Cardiac muscle cell (in vitro differentiated cells and primary cell): ENCODE data around the gene SYCE1. TPM values are rescaled to one million over a fixed set of nuclear protein-coding genes. Genes with fewer than 3 reads are reported as not detected.

Experiments
- DNase-seq, 2 donors: peaks; one replicate each; pipeline versions ENCODE4 v3.0.0 to v3.0.0-alpha.2; 2010 to 2017; ENCODE audit warnings: low read depth in 1 of 2, low spot score in 1 of 2
- H3K27ac ChIP-seq: fragments of 200-600 bp; sonication (generic); 2 replicates; pipeline ENCODE4 v1.5.1; 2016
- H3K27me3 ChIP-seq: fragments of 200-600 bp; sonication (generic); 2 replicates; pipeline ENCODE4 v1.6.0; 2016; ENCODE audit warnings: control low read depth
- H3K36me3 ChIP-seq: fragments of 200-600 bp; sonication (generic); 2 replicates; pipeline ENCODE4 v1.5.1; 2016; ENCODE audit warnings: control low read depth
- H3K4me1 ChIP-seq: fragments of 200-600 bp; sonication (generic); 2 replicates; pipeline ENCODE4 v1.8.1; 2017; ENCODE audit warnings: low read depth, mild to moderate bottlenecking, mixed run types
- H3K4me3 ChIP-seq: fragments of 200-600 bp; sonication (generic); 2 replicates; pipeline ENCODE4 v1.5.1; 2016; ENCODE audit warnings: mild to moderate bottlenecking
- H3K9me3 ChIP-seq: fragments of 200-600 bp; sonication (generic); 2 replicates; pipeline ENCODE4 v1.5.1; 2017; ENCODE audit warnings: low read depth, mild to moderate bottlenecking, control low read depth
- polyA plus RNA-seq: library from polyadenylated mRNA; unstranded; fragments of >200 nt; fragmentation: Nextera tagmentation; extraction: Ambion mirVana; gene quantifications from 2 replicates; pipeline ENCODE4 v1.2.1, GENCODE V29; 2016
- total RNA-seq: library from RNA; depleted of rRNA; stranded (reverse); fragments of >200 nt; gene quantifications from 2 replicates; pipeline ENCODE4 v1.2.3, GENCODE V29; 2016
- TF ChIP-seq, protein P1 (sequence below): IDR thresholded peaks from 2 replicates; pipeline ENCODE4 v1.5.1; 2012; ENCODE audit warnings: low read depth, mild to moderate bottlenecking, low read length

SYCE1 gene
- total and polyA plus RNA-seq, 2 experiments from 2014 or later = 0.18 TPM; not detected in 1

DNA sequence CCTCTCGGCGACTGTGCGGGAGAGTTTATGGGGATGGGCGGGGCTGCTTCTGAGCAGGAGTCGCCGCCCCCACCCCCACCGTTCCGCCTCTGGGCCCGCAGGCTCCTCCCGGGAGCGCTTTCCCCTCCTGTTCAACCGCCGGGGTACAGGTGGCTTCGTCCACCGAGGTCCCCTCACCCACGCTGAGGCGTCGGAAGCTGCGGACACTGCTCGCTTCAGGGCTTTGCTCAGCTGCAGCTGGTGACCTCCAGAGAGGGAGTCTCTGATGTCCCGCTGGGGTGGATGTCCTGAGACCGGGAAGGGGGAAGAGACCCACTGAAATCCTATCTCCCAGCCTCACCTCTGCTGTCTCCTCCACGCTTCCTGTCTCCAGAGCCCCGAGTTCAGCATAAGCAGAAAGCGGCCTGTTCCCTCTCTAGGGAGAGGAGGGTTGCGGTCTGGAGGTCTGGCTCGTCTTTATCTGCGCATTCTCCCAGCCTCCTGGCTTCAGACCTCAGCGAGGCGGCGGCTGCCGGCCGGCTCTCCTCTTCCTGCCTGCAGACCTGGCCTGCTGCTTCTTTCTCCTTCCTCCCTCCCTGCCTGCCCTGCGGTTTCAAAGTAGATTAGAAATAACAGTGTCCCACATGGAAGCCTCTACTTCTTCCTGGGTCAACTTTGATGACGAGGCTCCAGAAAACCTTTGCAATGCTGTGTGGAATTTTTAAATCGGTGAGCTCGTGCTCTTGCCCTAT lies 36.4 kb downstream of the SYCE1 start:
- peak in 1 of 2 donors; percentile 79 for DNase-seq
- H3K36me3 ChIP-seq = no peaks in the 10 kb centered on the region
- TF ChIP-seq, protein P1, sequence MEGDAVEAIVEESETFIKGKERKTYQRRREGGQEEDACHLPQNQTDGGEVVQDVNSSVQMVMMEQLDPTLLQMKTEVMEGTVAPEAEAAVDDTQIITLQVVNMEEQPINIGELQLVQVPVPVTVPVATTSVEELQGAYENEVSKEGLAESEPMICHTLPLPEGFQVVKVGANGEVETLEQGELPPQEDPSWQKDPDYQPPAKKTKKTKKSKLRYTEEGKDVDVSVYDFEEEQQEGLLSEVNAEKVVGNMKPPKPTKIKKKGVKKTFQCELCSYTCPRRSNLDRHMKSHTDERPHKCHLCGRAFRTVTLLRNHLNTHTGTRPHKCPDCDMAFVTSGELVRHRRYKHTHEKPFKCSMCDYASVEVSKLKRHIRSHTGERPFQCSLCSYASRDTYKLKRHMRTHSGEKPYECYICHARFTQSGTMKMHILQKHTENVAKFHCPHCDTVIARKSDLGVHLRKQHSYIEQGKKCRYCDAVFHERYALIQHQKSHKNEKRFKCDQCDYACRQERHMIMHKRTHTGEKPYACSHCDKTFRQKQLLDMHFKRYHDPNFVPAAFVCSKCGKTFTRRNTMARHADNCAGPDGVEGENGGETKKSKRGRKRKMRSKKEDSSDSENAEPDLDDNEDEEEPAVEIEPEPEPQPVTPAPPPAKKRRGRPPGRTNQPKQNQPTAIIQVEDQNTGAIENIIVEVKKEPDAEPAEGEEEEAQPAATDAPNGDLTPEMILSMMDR = no peak
- H3K4me3 ChIP-seq = no peak overlapping the region
- no peaks in the 10 kb centered on the region for H3K27me3 ChIP-seq
- no peaks in the 10 kb centered on the region for H3K4me1 ChIP-seq
- H3K27ac ChIP-seq = no peak overlapping the region
- H3K9me3 ChIP-seq = no peaks in the 10 kb centered on the region

DNA sequence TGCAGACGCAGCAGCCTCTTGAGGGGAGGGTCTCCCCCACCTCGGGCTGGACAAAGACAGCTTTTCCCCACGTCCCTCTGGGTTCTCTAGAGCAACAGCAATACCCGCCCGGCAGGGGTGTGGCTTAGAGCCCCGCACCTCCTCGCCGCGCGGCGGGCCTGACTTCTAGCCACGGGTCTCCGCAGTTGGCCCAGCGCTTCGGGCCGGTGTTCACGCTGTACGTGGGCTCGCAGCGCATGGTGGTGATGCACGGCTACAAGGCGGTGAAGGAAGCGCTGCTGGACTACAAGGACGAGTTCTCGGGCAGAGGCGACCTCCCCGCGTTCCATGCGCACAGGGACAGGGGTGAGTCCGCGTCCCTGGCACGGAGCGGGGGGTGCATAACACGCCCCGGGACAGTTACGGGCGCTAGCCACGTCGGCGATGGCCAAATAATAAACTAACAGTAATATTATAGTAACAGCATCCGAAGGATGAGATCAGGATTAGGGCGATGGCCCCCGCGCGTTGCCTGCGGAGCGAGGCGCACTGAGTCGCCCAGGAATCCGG lies 37.0 kb downstream of the SYCE1 start:
- H3K4me1 ChIP-seq = no peaks in the 10 kb centered on the region
- H3K4me3 ChIP-seq = no peak overlapping the region

DNA sequence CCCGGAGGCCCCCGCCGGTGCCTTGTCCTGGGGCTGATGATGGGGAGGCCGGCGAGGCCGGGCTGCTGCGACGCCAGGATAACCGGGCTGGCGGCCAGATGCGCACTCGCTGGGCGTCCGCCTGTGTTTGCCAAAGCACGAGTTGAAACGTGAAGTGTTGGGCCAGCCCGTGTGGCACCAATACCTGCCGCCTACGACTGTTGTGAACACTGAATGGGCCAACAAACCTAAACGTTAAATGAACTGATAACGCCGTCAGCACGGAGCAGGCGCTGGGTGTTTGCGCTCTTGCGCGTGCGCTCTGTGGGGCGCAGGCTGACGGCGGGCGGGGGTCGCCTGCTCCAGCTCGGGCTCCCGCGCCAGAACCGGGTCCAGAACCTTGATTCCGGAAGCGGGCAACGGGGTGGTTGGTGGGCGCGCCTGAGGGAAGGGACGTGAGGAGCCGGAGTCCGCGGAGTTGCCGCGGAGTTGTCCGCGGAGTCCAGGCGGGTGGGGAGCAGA lies 37.6 kb downstream of the SYCE1 start:
- TF ChIP-seq, protein P1 = no peak
- H3K27me3 ChIP-seq = no peaks in the 10 kb centered on the region
- H3K4me1 ChIP-seq = no peaks in the 10 kb centered on the region
- H3K9me3 ChIP-seq = no peaks in the 10 kb centered on the region
- H3K36me3 ChIP-seq = no peaks in the 10 kb centered on the region
- no peak for DNase-seq
- no peak overlapping the region for H3K4me3 ChIP-seq
- H3K27ac ChIP-seq = no peak overlapping the region

More for the DNA sequence above, 37.0 kb downstream of the SYCE1 start:
- DNase-seq = peak in 1 of 2 donors; percentile 11
- H3K27ac ChIP-seq = no peak overlapping the region
- H3K9me3 ChIP-seq = no peaks in the 10 kb centered on the region
- no peaks in the 10 kb centered on the region for H3K27me3 ChIP-seq
- H3K36me3 ChIP-seq = no peaks in the 10 kb centered on the region
- TF ChIP-seq, protein P1 = no peak

DNA sequence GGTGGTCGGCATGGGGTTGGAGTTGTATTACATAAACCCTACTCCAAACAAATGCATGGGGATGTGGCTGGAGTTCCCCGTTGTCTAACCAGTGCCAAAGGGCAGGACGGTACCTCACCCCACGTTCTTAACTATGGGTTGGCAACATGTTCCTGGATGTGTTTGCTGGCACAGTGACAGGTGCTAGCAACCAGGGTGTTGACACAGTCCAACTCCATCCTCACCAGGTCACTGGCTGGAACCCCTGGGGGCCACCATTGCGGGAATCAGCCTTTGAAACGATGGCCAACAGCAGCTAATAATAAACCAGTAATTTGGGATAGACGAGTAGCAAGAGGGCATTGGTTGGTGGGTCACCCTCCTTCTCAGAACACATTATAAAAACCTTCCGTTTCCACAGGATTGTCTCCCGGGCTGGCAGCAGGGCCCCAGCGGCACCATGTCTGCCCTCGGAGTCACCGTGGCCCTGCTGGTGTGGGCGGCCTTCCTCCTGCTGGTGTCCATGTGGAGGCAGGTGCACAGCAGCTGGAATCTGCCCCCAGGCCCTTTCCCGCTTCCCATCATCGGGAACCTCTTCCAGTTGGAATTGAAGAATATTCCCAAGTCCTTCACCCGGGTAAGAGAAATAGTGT lies 38.3 kb downstream of the SYCE1 start, which contains the start of gene CYP2E1:
CYP2E1 (plus strand) TSS at position 407 of the 632 bp plus-strand sequence; CDS start at position 440, 33 bp downstream.
- Histone ChIP-seq H3K36me3 (no peaks in the 10 kb centered on the region), H3K4me3 (no peak within 1 kb of the TSS), H3K4me1 (no peaks in the 10 kb centered on the region), H3K27me3 (no peaks in the 10 kb centered on the region), H3K27ac (no peak within 1 kb of the TSS), H3K9me3 (no peaks in the 10 kb centered on the region)
- TF ChIP-seq, protein P1 = no peak
- DNase-seq = no peak

DNA sequence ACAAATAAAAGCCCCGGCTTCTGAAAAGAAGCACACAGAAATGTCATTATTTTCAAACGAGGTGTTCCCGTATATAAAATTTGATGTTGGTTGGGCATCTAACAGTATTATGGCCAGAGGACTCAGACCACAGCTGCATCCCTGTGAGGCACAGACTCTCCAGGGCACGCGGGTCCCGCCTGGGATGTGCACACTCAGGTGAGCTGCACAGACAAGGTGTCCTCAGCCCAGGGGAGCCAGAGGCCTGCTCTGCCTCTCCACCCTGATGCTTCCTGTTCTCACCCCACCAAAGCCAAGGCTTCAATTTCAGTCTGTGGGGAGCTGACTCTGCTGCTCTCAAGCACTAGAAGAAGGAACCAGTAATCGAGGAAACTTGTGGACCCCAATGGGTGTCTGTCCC lies 39.9 kb downstream of the SYCE1 start:
- no peaks in the 10 kb centered on the region for H3K27me3 ChIP-seq
- H3K27ac ChIP-seq = no peak overlapping the region
- TF ChIP-seq, protein P1 = no peak
- H3K36me3 ChIP-seq = no peaks in the 10 kb centered on the region
- no peaks in the 10 kb centered on the region for H3K9me3 ChIP-seq
- no peak for DNase-seq
- no peak overlapping the region for H3K4me3 ChIP-seq
- H3K4me1 ChIP-seq = no peaks in the 10 kb centered on the region
